GM19043 (cell line): ENCODE results near the gene PLEKHA7.

ENCODE experiments used
- ATAC-seq: cut with Tn5 transposase; IDR thresholded peaks from one replicate; pipeline ENCODE4 v1.9.1; 2021; ENCODE audit warnings: low read depth; ENCODE audit not compliant: unreplicated experiment

Gene PLEKHA7

DNA sequence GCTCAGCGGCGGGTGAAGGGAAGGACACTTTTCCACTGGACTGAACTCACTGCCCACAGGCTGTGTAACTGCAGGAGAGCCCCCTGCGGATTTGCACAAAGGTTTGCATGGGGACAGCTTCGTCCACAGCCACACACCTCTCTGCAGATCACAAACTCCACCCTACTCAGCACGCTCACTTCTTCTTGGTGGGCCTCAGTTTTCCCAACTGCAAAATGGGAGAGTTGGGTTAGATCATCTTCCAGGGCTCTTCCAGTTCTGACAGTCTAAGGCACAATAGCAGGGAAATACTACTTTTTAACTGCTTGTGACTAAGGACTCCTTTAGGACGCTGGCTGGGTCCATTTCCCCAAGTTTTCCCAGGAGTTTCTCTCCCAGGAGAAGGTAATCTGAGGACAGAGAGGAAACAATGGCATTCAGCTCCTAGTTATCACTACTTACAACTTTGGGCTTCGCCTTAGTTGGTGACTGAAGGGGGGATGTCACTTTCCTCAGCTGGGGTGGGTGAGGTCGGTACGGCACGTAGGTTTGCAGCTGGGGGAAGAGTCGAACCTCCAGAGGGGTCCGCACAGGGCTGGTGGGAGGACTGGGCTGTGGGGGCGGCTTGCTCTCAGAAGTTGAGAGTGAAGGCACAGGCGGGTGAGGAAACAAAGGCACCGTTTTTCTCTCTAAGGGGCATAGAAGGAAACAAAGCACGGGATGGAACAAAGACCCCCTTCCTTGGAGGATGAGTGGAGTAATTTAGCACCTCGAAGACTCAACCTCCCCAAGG lies 220.0 kb downstream of the PLEKHA7 start:
- no peak for ATAC-seq

- no peak for ATAC-seq
Observed at GRCh38 chr11:16793511-16793910, 220.7 kb downstream of the PLEKHA7 start.

DNA sequence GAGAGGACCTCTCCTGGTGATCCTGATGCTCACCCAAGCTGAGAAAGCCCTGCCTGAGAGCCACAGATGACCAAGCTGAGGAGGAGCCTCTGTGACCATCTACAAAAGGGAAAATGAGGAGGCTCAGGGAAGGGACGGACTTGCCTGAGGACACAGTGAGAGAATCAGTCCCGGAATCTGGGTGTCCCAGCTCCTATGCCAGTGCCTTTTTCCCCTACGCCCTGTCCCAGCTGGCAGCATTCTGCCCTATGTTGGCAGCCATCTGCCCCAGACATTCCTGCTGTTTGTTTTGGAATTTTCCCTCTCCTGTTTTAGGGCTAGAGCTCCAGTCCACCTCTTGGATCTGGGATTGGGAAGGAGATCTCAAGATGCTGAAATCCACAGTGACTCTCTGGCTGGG lies 221.2 kb downstream of the PLEKHA7 start:
- no peak for ATAC-seq

DNA sequence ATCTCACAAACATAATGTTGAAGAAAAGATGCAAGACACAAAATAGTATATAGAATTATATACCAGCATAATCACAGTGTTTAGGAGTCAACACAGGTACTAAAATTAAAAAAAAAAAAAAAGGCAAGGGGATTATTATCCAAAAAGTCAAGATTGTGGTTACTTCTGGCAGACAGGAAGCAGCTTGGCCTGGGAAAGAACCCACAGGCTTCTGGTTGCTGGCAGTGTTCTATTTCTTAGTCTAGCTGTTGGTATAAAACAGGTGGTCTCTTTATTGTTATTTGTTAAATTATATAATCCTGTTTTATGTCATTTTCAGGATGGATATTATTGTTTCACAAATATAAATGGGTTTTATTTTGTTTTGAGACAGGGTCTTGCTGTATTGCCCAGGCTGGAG lies 221.8 kb downstream of the PLEKHA7 start:
- ATAC-seq: no peak

- no peak for ATAC-seq
Observed at GRCh38 chr11:16791191-16791961, 222.8 kb downstream of the PLEKHA7 start.

GRCh38 chr11:16790486-16791190 lies 223.6 kb downstream of the PLEKHA7 start:
- no peak for ATAC-seq

GRCh38 chr11:16789560-16790485 lies 224.4 kb downstream of the PLEKHA7 start:
- ATAC-seq: no peak

GRCh38 chr11:16789063-16789420 lies 225.2 kb downstream of the PLEKHA7 start:
- no peak for ATAC-seq

DNA sequence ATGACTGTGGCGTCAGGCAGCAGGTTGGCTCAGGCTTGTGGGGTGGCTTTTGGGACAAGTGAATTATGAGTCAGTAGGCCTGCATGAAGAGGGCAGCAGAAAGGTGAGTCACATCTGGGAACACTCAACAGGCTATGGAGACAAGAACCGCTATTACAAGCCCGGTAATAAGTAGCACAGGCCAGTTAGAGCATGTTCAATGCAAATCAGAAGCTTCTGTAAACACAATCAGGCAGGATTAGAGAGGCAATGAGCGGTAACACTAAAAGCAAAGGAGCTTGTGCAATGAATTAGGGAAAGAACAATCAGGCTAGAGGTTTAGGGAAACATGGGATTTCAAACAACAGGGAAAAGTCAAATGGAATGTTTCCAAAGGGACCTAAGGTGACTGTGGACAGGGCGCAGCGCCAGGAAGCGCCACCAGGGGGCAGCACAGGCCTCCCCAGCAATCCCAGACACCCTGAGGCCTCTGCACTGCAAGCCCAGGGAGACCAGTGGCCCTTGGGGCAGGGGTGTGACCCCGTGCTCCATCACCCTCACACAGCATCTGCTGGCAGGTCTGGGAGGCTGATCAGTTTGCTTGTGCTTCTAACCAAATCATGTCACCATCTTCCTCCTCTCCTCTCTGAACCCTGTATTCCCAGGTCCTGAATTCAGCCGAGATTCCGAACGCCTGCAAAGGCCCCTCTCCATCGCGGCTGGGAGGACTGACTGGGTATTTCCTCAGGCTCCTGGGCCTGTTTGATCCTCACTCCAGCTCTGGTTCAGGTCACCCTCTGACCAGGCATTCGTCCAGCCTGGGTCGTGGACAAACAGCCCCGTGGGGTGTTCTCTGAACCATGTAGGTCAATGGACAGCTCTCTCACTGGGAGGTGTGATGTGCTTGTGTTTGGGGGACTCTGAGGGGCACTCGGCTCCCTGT lies 225.8 kb downstream of the PLEKHA7 start:
- ATAC-seq: peak; percentile 67

GRCh38 chr11:16787035-16787742 lies 227.0 kb downstream of the PLEKHA7 start:
- no peak for ATAC-seq

DNA sequence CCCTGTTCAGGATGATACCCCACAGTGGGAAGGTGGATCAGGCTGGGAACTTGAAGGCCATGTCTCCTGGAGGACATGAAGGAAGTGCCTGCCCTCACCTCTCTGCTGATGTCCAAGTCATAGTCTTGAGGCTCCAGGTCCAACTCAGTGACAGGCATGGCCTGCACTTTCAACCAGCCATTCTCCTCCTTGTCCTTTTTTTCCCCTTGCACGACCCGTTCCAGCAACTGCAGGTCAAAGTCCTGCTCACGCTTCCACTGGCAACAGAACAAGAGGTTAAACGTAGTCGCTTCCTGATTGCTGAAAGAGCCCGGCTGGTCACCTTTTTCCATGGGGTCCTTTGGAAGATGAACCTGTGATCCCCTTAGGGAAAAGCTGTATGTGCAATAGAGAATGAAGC lies 228.1 kb downstream of the PLEKHA7 start:
- no peak for ATAC-seq

GRCh38 chr11:16785520-16786128 lies 228.6 kb downstream of the PLEKHA7 start:
- peak; percentile 76 for ATAC-seq

DNA sequence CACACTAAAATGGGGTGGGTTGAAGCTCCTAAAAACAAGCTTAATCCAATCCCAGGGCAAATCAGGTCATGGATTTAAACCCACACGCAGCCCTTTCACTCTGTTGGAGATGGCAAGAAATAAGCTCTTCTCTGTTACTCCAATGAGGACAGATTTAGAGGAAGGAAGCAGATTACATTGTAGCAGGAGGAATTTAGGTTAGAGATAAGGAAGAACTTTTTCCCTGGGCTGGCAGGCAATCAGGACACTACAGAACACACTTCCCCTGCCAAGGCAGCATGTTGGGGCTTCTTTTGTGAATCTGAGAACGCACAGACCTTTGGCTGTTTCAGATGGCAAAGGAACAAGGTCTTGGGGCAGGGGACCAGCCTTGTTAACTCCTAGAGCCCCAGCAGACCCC lies 229.5 kb downstream of the PLEKHA7 start:
- no peak for ATAC-seq

- ATAC-seq: no peak
Observed at GRCh38 chr11:16784097-16784496, 230.1 kb downstream of the PLEKHA7 start.

- ATAC-seq: no peak
Observed at GRCh38 chr11:16783321-16783801, 230.9 kb downstream of the PLEKHA7 start.

DNA sequence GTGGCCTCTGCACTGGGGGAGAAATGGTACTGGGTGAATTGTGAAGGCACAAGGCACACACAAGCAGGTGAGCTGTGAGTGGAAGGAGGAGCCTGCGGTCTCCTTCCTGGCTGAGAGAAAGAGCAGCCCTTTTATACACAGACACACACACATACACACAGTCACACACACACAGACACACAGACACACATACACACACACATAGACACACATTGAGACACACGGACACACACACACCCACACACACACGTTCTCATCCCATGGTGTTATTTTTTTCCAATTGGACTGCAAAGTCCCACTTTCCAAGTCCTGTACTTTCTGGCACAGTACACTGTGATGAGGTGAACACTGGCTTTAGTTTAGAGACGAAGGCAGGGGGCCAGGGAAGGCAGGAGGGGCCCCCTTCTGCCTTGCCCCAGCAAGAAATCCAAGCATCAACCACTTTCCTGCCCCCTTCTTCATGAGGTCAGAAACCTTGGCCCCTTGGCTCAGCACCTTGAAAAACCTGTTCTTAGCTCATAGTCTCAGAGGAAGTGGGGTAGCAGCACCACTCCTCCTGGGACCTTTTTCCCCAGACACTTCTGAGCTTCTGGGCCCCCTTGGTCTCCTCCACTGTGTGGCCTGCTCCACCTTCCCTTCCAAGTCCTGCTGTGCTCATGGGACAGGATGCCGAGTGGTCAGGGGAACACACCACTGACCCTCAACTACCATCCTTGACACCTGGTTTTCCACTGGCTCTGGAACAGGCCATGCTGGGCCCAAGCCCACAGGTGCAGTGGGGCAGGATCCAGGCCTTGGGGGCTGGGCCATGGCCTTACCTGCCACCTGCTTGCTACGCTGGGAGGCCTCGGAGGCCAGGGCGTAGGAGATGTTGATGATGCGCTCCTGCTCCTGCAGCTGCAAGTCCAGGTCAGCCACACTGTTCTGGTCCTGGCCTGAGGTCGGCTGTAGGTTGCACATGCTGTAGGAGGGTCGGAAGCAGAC lies 232.0 kb downstream of the PLEKHA7 start:
- ATAC-seq: no peak
